Measurements from ENCODE around the gene FANCI.

DNA sequence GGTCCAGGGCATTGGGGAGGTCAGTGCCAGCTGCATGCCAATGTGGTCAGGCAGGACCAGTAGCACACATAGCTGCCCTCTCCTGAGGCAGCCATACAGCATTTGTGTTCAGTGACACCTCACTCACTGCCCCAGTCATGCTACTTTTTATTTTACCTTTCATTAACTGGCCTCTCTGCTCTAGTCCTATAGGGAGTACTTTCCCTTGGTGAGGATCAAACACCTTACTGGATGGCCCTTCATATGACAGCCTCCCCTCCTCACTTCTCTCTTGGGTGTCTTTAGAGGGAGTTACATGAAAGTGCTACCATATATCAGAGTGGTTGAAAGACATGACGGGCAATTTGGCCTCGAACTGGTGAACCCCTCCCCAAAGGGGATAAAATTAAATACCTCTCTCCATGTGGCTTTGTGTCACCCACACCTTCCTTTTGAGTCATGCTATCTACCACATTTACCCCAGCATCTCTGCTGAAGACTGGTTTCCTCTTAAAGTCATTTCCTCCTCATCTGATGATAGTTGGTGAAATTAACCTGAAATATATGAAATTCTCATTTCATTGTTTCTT lies 40.0 kb upstream of the FANCI start:
- TF ChIP-seq, protein P1, sequence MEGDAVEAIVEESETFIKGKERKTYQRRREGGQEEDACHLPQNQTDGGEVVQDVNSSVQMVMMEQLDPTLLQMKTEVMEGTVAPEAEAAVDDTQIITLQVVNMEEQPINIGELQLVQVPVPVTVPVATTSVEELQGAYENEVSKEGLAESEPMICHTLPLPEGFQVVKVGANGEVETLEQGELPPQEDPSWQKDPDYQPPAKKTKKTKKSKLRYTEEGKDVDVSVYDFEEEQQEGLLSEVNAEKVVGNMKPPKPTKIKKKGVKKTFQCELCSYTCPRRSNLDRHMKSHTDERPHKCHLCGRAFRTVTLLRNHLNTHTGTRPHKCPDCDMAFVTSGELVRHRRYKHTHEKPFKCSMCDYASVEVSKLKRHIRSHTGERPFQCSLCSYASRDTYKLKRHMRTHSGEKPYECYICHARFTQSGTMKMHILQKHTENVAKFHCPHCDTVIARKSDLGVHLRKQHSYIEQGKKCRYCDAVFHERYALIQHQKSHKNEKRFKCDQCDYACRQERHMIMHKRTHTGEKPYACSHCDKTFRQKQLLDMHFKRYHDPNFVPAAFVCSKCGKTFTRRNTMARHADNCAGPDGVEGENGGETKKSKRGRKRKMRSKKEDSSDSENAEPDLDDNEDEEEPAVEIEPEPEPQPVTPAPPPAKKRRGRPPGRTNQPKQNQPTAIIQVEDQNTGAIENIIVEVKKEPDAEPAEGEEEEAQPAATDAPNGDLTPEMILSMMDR (IDR thresholded peaks at IDR 0.05), result no peak
- TF ChIP-seq POLR2A (IDR thresholded peaks at IDR 0.05), result no peak
